ENCODE data around the gene KRT34.
A peak's percentile ranks its signal among the peaks of the same experiment; 100 is the strongest.

KRT34 gene

GRCh38 chr17:41329279-41329948 is 52.7 kb downstream of the KRT34 start:
- DNase-seq, result peak; percentile 41

GRCh38 chr17:41328207-41328606 is 53.9 kb downstream of the KRT34 start:
- DNase-seq, result no peak

All from NCI-H146 (cell line).